GM19395 (cell line): ENCODE measurements around the gene MRPL14.

Experiments used
- ATAC-seq: cut with Tn5 transposase; IDR thresholded peaks from one replicate; pipeline ENCODE4 v1.9.1; 2021; ENCODE audit warnings: mild to moderate bottlenecking, moderate library complexity; ENCODE audit not compliant: unreplicated experiment

Gene MRPL14

DNA sequence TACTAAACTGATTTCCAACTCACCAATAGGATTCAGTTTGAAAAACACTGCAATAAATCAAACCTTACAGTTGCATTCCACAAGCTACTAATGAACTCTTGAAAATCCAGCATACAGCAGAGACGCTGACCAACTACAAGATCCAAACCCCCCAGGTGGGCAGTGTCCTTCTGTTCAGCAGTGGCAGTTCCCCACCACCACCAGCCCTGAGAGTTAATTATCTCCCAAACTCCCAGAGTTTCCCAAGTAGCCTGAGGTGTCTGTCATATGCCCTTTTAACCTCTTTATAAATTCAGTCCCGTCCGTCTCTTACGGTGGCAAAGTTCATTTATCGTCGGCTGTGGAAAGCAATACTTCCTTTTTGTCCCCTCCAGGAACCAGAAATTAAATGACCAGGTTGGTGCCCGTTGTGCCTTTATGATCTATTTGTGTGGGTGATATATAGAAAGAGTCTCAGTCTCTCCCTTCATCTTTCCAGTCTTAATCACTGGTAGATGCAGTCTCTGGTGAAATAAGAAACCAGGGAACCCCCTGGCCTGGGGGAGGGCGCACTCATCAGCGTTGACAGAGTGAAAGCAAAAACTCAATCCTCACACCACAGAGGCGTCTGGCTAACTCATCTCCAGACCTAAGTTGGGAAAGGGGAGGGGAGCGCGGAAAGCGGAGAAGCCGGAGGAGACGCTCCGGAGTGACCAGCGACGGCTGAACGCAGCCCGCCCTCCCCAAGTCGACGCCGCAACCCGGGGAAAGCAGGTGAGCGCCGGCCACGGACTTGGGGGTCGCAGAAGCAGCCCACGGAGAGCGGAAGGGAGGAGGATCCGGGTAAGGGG lies 717 bp downstream of the MRPL14 start:
- peak; percentile 60 for ATAC-seq

GRCh38 chr6:44123544-44123943 lies 3.7 kb downstream of the MRPL14 start:
- no peak for ATAC-seq

DNA sequence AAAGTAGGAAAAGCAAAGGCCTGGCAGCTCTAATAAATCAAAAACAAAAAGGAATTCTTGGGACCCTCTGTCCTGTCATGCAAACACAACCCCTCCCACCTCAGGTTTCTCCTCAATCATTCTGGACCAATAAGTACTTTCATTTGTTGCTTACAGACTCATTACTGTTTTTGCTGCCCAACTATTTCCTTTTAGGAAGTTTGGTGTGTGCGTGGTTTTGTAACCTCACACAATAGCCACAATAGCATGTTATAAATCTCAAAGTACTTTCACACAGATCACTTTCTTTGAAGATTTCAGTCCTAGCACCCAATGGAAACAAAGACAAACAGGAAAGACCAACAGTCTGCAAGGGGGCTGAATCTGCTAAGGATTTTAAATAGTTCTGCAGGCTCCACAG lies 4.5 kb downstream of the MRPL14 start:
- ATAC-seq: no peak

- no peak for ATAC-seq
Observed at GRCh38 chr6:44120692-44121443, 6.4 kb downstream of the MRPL14 start.

DNA sequence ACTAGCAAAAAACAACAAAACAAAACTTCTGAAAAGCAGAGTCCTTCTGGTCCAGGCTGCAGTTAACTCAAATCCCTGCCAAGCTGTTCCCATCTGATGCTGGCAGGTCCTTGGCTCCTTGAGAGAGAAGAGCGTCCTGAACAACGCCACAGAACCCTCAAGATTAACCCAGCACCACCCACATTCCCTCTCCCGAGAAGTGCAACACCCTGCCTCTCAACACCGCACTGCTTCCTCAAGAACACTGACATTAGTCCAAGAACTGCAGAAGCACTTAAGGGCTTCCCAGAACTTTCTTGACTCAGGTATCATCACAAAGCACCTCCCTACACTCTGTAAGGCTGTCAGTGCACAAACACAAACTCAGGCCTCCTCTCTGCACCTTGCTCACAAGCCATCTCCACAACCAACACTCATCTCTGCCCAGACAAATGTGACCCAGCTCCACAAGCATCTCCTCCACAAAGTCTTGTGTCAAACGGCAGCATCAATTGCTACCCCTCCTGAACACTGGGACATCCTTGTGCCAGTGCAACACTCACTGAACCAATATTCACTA lies 7.5 kb downstream of the MRPL14 start:
- no peak for ATAC-seq

DNA sequence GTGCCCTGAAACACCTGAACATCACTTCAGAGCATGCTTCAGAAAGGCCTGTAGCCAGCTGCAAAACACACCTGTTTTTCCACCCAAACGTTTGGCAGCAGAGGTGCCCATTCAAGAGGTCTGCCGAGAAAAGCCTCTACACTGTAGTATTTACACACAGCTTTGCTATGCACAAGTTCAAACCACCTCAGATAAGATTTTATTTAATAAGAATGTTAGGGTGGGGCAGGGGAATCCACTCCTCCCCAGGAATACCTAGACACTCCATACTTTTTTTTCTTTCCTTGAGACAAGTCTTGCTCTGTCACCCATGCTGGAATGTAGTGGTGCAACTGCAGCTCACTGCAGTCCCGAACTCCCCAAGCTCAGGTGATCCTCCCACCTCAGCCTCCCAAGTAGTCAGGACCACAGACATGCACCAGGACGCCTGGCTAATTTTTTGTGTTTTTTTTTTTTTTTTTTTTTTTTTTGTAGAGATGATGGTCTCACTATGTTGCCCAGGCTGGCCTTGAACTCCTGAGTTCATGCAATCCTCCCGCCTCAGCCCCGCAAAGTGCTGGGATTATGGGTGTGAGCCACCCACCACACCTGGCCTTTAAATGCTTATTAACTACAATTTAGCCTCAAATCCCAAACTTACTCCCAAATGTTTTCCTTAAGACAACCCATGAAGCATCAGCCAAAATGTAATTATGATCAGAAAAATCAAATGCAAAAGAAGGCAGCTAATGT lies 9.7 kb downstream of the MRPL14 start:
- ATAC-seq: no peak

DNA sequence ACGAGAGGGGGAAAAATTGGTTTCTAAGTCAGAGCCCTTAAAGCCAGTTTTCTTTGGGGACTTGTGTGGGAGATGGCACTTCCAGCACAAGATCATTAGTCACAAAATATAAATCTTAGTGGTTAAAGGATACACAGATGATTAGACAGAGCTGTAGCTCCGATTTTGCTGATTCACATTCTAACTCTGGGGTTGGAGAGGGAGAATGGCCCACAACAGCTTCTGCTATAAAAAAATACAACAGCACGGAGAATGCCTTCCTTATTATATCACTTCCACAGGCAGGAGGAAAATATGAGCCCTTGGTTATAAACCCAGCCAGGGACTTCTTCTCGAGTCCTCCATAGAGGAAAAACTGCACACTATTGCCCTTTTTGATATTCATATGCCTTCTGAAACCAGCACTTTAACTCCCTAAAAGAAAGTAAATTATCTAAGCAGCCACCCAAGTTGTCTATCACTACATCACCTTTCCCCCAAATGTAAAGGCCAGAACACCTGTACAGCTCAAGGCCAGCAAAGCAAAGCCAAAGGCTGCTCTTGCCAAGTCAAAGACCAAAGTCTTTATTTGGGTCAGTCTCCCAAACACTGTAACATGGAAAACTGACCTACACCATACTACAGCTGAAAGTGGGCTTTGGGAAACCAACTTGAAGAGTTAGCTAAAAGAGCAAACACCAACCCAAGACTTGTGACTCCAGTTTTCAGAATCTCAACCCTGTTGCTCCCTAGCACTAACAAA lies 10.4 kb downstream of the MRPL14 start:
- no peak for ATAC-seq

GRCh38 chr6:44115866-44116265 lies 11.4 kb downstream of the MRPL14 start:
- ATAC-seq: no peak

GRCh38 chr6:44113414-44113813 lies 13.8 kb downstream of the MRPL14 start:
- ATAC-seq: no peak

- ATAC-seq: no peak
Observed at GRCh38 chr6:44111434-44112417, 15.5 kb downstream of the MRPL14 start.

DNA sequence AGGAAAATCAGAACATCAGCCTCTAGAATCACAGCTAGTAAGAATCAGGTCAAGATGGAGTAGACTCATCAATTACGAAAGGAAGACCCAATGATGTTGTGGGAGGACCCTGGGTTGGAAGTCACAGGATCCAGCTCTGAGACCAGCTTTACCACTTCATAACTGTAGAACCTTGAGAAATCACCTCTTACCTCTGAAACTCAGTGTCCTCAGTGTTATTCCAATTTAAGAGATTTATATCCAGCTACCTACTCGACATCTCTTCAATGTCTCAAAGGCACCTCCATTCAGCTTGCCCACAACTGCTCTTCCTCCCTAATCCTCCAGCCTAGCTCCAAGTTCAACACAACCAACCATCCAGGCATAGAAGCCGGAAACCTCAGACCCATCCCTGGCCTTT lies 16.3 kb downstream of the MRPL14 start:
- ATAC-seq: no peak

- ATAC-seq: no peak
Observed at GRCh38 chr6:44110005-44110676, 17.1 kb downstream of the MRPL14 start.

DNA sequence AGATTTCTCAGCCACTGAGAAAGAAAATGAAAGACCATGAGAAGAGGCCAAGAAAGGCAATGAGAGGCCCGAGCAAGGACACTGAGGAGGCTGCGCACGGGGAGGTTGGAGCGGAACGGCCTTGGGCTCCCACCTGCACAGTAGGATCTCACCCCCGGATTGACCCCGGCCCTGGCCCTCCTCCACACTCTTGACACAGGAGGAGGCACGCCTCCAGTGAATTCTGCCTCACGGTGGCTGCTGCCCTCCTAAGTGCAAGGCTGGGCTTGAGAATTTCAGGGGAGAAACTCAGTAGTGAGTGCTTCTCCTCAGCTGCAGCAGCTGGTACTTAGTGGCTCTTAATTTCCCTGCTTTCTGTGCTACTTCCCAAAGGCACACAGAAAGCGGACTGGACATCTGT lies 18.0 kb downstream of the MRPL14 start:
- no peak for ATAC-seq

DNA sequence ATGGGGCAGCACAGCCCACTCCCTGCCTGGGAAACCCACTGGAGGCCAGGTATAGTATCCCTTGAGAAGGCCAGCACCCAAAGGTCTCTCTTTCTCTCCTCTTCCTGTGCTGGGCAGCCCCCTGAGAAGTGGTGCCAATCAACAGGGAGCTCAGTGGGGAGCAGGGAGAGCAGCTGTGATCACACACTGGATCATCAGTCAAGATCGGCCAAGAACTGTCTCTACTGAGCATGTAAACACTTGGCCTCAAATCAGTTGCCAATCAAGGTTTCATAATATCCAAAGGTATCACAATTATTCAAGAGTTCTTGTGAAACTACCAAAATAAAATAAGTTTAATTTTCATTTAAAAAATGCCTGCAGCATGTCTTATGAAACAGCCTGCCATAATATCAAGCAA lies 18.8 kb downstream of the MRPL14 start:
- ATAC-seq: no peak

- ATAC-seq: no peak
Observed at GRCh38 chr6:44107017-44107416, 20.2 kb downstream of the MRPL14 start.

GRCh38 chr6:44105993-44106740 lies 21.1 kb downstream of the MRPL14 start:
- ATAC-seq: no peak

DNA sequence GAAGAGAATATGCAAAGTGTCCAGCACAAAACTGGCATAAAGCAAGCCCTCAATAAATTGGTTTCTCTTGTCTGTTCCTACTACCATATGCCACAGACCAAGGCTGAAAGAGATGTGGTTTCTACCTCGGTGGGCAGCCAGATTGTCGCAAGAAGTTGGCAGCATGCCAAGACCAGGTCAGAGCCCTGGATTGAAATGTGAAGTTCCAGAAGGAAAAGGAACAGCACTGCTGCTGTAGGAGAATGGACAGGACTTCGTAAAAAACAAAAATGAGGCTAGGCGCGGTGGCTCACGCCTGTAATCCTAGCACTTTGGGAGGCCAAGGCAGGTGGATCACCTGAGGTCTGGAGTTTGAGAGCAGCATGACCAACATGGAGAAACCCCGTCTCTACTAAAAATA lies 22.1 kb downstream of the MRPL14 start:
- ATAC-seq: no peak

- ATAC-seq: no peak
Observed at GRCh38 chr6:44104481-44105021, 22.7 kb downstream of the MRPL14 start.
